Measurements from ENCODE around the gene VASP. TPM values are rescaled to one million over a fixed set of nuclear protein-coding genes. Genes with fewer than 3 reads are reported as not detected.
"Not testable (repeated sequence)": the region's sequence is repeated elsewhere in the genome, so short reads cannot be mapped to it uniquely, and the experiment has no call there.

VASP gene
- total and polyA plus RNA-seq, 10 donors: 146 to 386 (median 199) TPM

GRCh38 chr19:45507872-45508416, 665 bp downstream of the VASP start:
- Histone ChIP-seq H3K36me3 (peaks cover 0 to 28% (median 0%) of the 10 kb centered on the region in 6 donors), H3K4me3 (peak overlapping the region; percentile 96 to 100 (median 98)), H3K27me3 (replicated peaks in 1 of 7) (no peaks in the 10 kb centered on the region), H3K9me3 (no peaks in the 10 kb centered on the region), H3K27ac (peak overlapping the region; percentile 96 to 100 (median 97)), H3K4me1 (peaks cover 34 to 74% (median 48%) of the 10 kb centered on the region in 6 donors)
- no peak for DNase-seq
- no peak for TF ChIP-seq POLR2A (IDR thresholded peaks at IDR 0.05)
- no peak for TF ChIP-seq POLR2AphosphoS5 (IDR thresholded peaks at IDR 0.05)
- TF ChIP-seq, protein P1, sequence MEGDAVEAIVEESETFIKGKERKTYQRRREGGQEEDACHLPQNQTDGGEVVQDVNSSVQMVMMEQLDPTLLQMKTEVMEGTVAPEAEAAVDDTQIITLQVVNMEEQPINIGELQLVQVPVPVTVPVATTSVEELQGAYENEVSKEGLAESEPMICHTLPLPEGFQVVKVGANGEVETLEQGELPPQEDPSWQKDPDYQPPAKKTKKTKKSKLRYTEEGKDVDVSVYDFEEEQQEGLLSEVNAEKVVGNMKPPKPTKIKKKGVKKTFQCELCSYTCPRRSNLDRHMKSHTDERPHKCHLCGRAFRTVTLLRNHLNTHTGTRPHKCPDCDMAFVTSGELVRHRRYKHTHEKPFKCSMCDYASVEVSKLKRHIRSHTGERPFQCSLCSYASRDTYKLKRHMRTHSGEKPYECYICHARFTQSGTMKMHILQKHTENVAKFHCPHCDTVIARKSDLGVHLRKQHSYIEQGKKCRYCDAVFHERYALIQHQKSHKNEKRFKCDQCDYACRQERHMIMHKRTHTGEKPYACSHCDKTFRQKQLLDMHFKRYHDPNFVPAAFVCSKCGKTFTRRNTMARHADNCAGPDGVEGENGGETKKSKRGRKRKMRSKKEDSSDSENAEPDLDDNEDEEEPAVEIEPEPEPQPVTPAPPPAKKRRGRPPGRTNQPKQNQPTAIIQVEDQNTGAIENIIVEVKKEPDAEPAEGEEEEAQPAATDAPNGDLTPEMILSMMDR (IDR thresholded peaks at IDR 0.05 in 8 of 11, conservative IDR thresholded peaks at IDR 0.05 in 3 of 11): no peak
- 0 to 1% (median 0%) methylated on average over 7 to 22 of the region's 22 CpGs for WGBS, 5 donors
- intact Hi-C loops (cut with DNase I; ENCODE audit: low total_unique reads): no loop called here

DNA sequence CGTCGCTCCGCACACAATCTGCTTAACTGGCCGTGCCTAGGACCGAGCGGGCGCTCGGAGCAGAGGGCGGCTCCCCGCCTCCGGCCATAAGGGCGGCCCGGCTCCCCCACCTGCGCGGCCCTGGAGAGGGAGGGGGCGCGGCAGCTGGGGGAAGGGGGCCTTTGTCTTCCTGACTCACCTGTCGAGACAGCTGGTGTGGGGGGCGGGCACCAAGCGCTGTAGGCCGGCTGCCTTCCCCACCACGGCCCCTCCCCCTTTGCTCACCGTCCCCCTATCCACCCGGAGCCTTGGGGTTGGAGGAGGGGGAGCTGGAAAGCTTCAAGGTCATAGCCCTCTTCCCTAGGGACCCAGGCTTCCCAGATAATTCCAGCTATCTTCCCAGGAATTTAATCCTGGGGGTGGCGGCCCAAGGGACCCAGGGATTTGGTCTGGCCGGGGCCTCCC, 1.2 kb downstream of the VASP start:
- Histone ChIP-seq H3K4me1 (peaks cover 38 to 78% (median 53%) of the 10 kb centered on the region in 6 donors), H3K27ac (peak overlapping the region; percentile 96 to 100 (median 97)), H3K9me3 (no peaks in the 10 kb centered on the region), H3K36me3 (peaks cover 0 to 30% (median 0%) of the 10 kb centered on the region in 6 donors), H3K4me3 (peak overlapping the region; percentile 96 to 100 (median 98)), H3K27me3 (replicated peaks in 1 of 7) (no peaks in the 10 kb centered on the region)
- peak in 1 of 3 donors; percentile 38 for TF ChIP-seq POLR2AphosphoS5 (IDR thresholded peaks at IDR 0.05)
- no peak for TF ChIP-seq POLR2A (IDR thresholded peaks at IDR 0.05)
- TF ChIP-seq, protein P1 (IDR thresholded peaks at IDR 0.05 in 8 of 11, conservative IDR thresholded peaks at IDR 0.05 in 3 of 11): no peak
- WGBS, 5 donors: 0 to 2% (median 0%) methylated on average over 3 to 26 of the region's 26 CpGs
- intact Hi-C loops (cut with DNase I; ENCODE audit: low total_unique reads): no loop called here
- DNase-seq: peak; percentile 91

- H3K27ac ChIP-seq: peak overlapping the region; percentile 96 to 100 (median 97)
- intact Hi-C loops (cut with DNase I; ENCODE audit: low total_unique reads): no loop called here
- peaks cover 0 to 36% (median 0%) of the 10 kb centered on the region in 6 donors for H3K36me3 ChIP-seq
- TF ChIP-seq, protein P1 (IDR thresholded peaks at IDR 0.05 in 8 of 11, conservative IDR thresholded peaks at IDR 0.05 in 3 of 11): peak in 5 of 11 experiments; percentile 12 to 36 (median 17)
- TF ChIP-seq POLR2AphosphoS5 (IDR thresholded peaks at IDR 0.05) (peak in 2 of 3 donors; percentile 69 to 81), POLR2A (IDR thresholded peaks at IDR 0.05) (no peak)
- peak; percentile 95 for DNase-seq
- no peaks in the 10 kb centered on the region for H3K9me3 ChIP-seq
- peak overlapping the region; percentile 96 to 100 (median 98) for H3K4me3 ChIP-seq
- no peaks in the 10 kb centered on the region for H3K27me3 ChIP-seq (replicated peaks in 1 of 7)
- 1 to 2% (median 1%) methylated on average over 20 to 28 of the region's 28 CpGs for WGBS, 5 donors
- peaks cover 44 to 78% (median 59%) of the 10 kb centered on the region in 6 donors for H3K4me1 ChIP-seq
Observed at GRCh38 chr19:45508861-45509691, 1.8 kb downstream of the VASP start.

GRCh38 chr19:45509692-45510015, 2.4 kb downstream of the VASP start:
- Histone ChIP-seq H3K27ac (peak overlapping the region; percentile 96 to 100 (median 97)), H3K4me1 (peaks cover 50 to 80% (median 65%) of the 10 kb centered on the region in 6 donors)
- intact Hi-C loops (cut with DNase I; ENCODE audit: low total_unique reads): no loop called here

GRCh38 chr19:45510352-45510751, 3.1 kb downstream of the VASP start:
- DNase-seq; H3K9me3 ChIP-seq; intact Hi-C loops (cut with DNase I; ENCODE audit: low total_unique reads); H3K27me3 ChIP-seq (replicated peaks in 1 of 7): not testable (repeated sequence)
- Histone ChIP-seq H3K36me3 (peaks cover 0 to 45% (median 2%) of the 10 kb centered on the region in 6 donors), H3K4me1 (peaks cover 57 to 80% (median 72%) of the 10 kb centered on the region in 6 donors), H3K4me3 (peak overlapping the region; percentile 2 to 100 (median 98)), H3K27ac (peak overlapping the region; percentile 96 to 100 (median 97))
- 75 to 88% (median 80%) methylated on average over 11 of the region's 11 CpGs for WGBS, 5 donors

More at GRCh38 chr19:45509692-45510015, 2.4 kb downstream of the VASP start:
- DNase-seq: no peak
- no peak for TF ChIP-seq POLR2AphosphoS5 (IDR thresholded peaks at IDR 0.05)
- TF ChIP-seq, protein P1 (IDR thresholded peaks at IDR 0.05 in 8 of 11, conservative IDR thresholded peaks at IDR 0.05 in 3 of 11): peak in 1 of 11 experiments; percentile 7
- WGBS, 5 donors: 10 to 19% (median 13%) methylated on average over 2 to 3 of the region's 3 CpGs
- peaks cover 0 to 41% (median 2%) of the 10 kb centered on the region in 6 donors for H3K36me3 ChIP-seq
- H3K4me3 ChIP-seq: peak overlapping the region; percentile 96 to 100 (median 98)
- H3K9me3 ChIP-seq: no peaks in the 10 kb centered on the region
- no peaks in the 10 kb centered on the region for H3K27me3 ChIP-seq (replicated peaks in 1 of 7)

All from spleen (tissue), 11 donors.